ENCODE measurements around the gene TERB2. TPM values are rescaled to one million over a fixed set of nuclear protein-coding genes. Genes with fewer than 3 reads are reported as not detected.
"Not testable (repeated sequence)": the region's sequence is repeated elsewhere in the genome, so short reads cannot be mapped to it uniquely, and the experiment has no call there.

The TERB2 gene
- not detected in 2 replicates for total RNA-seq (2022)
- Bru-seq, nascent RNA = not detected
- BruChase-seq, experiment 1, labeled RNA remaining after a 2-hour chase = not detected
- not detected for BruChase-seq, experiment 2, labeled RNA remaining after a 6-hour chase
- long read RNA-seq = 0 reads

- CTCF ChIA-PET = no interaction called here
- Histone ChIP-seq H3K27me3 (replicated peaks; ENCODE audit: control insufficient read depth, insufficient read depth, low read length) (no peaks in the 10 kb centered on the region), H3K4me1 (no peaks in the 10 kb centered on the region), H3K36me3 (ENCODE audit: control insufficient read depth, insufficient read depth, low read length) (no peaks in the 10 kb centered on the region), H3K9me3 (no peaks in the 10 kb centered on the region), H3K4me3 (ENCODE audit: low read depth, low read length) (no peak within 1 kb of the TSS)
- no TSS peak for BruUV-seq (replicated peaks)
- Mint-ChIP-seq H3K27me3 (ENCODE audit: insufficient read depth, unreplicated experiment) (no peaks in the 10 kb centered on the region), H3K4me3 (ENCODE audit: unreplicated experiment) (no peak within 1 kb of the TSS), H3K27ac (ENCODE audit: unreplicated experiment) (no peak within 1 kb of the TSS), H3K36me3 (ENCODE audit: insufficient read depth, unreplicated experiment) (no peaks in the 10 kb centered on the region), H3K9me3 (ENCODE audit: unreplicated experiment) (no peaks in the 10 kb centered on the region), H3K4me1 (ENCODE audit: low read depth, unreplicated experiment) (no peaks in the 10 kb centered on the region)
- TF ChIP-seq CTCF (IDR thresholded peaks at IDR 0.05; ENCODE audit: insufficient read depth in 1 of 2, low read depth in 1 of 2, low read length in 1 of 2, severe bottlenecking in 1 of 2, unreplicated experiment in 1 of 2) = no peak
- POLR2A ChIA-PET = no interaction called here
- no peak for DNase-seq
- intact Hi-C loops (cut with micrococcal nuclease; ENCODE audit: unreplicated experiment) = no loop called here
Observed at GRCh38 chr15:44956388-44956787, at the start of gene TERB2. TERB2 (plus strand) TSS chr15:44956687; CDS start chr15:44956719, 32 bp downstream.

GRCh38 chr15:44909423-44909822, 47.1 kb upstream of the TERB2 start:
- H3K27ac Mint-ChIP-seq (ENCODE audit: unreplicated experiment) = no peak overlapping the region
- DNase-seq = no peak
- Histone ChIP-seq H3K4me3 (ENCODE audit: low read depth, low read length) (no peak overlapping the region), H3K27me3 (replicated peaks; ENCODE audit: control insufficient read depth, insufficient read depth, low read length) (no peaks in the 10 kb centered on the region), H3K9me3 (peaks cover 10% of the 10 kb centered on the region; the same call in 1 of the 2 replicates), H3K36me3 (ENCODE audit: control insufficient read depth, insufficient read depth, low read length) (no peaks in the 10 kb centered on the region), H3K4me1 (peaks cover 7% of the 10 kb centered on the region)
- TF ChIP-seq CTCF (IDR thresholded peaks at IDR 0.05; ENCODE audit: insufficient read depth in 1 of 2, low read depth in 1 of 2, low read length in 1 of 2, severe bottlenecking in 1 of 2, unreplicated experiment in 1 of 2) = no peak
- peaks cover 13% of the 10 kb centered on the region for H3K4me1 Mint-ChIP-seq (ENCODE audit: low read depth, unreplicated experiment)
- H3K27me3 Mint-ChIP-seq (ENCODE audit: insufficient read depth, unreplicated experiment) = no peaks in the 10 kb centered on the region
- H3K4me3 Mint-ChIP-seq (ENCODE audit: unreplicated experiment) = no peak overlapping the region
- H3K36me3 Mint-ChIP-seq (ENCODE audit: insufficient read depth, unreplicated experiment) = no peaks in the 10 kb centered on the region
- intact Hi-C loops (cut with micrococcal nuclease; ENCODE audit: unreplicated experiment) = no loop called here
- ChIA-PET CTCF (no interaction called here), POLR2A (no interaction called here)
- peaks cover 17% of the 10 kb centered on the region for H3K9me3 Mint-ChIP-seq (ENCODE audit: unreplicated experiment)
- no TSS peak for BruUV-seq (replicated peaks)

GRCh38 chr15:44910981-44911625, 45.4 kb upstream of the TERB2 start:
- BruUV-seq (replicated peaks) = no TSS peak
- Mint-ChIP-seq H3K4me3 (ENCODE audit: unreplicated experiment) (no peak overlapping the region), H3K27ac (ENCODE audit: unreplicated experiment) (no peak overlapping the region), H3K36me3 (ENCODE audit: insufficient read depth, unreplicated experiment) (no peaks in the 10 kb centered on the region), H3K4me1 (ENCODE audit: low read depth, unreplicated experiment) (peaks cover 7% of the 10 kb centered on the region), H3K9me3 (ENCODE audit: unreplicated experiment) (peaks cover 19% of the 10 kb centered on the region), H3K27me3 (ENCODE audit: insufficient read depth, unreplicated experiment) (no peaks in the 10 kb centered on the region)
- H3K27me3 ChIP-seq (replicated peaks; ENCODE audit: control insufficient read depth, insufficient read depth, low read length) = no peaks in the 10 kb centered on the region
- H3K9me3 ChIP-seq = peaks cover 10% of the 10 kb centered on the region; the same call in 1 of the 2 replicates
- H3K4me3 ChIP-seq (ENCODE audit: low read depth, low read length) = no peak overlapping the region
- intact Hi-C loops (cut with micrococcal nuclease; ENCODE audit: unreplicated experiment) = no loop called here
- ChIA-PET POLR2A (no interaction called here), CTCF (no interaction called here)
- TF ChIP-seq CTCF (IDR thresholded peaks at IDR 0.05; ENCODE audit: insufficient read depth in 1 of 2, low read depth in 1 of 2, low read length in 1 of 2, severe bottlenecking in 1 of 2, unreplicated experiment in 1 of 2) = no peak
- DNase-seq = no peak
- H3K36me3 ChIP-seq (ENCODE audit: control insufficient read depth, insufficient read depth, low read length) = no peaks in the 10 kb centered on the region
- H3K4me1 ChIP-seq = peaks cover 3% of the 10 kb centered on the region; the same call in 1 of the 2 replicates

- BruUV-seq (replicated peaks); H3K27ac Mint-ChIP-seq (ENCODE audit: unreplicated experiment); POLR2A ChIA-PET; H3K27me3 ChIP-seq (replicated peaks; ENCODE audit: control insufficient read depth, insufficient read depth, low read length); DNase-seq; H3K27me3 Mint-ChIP-seq (ENCODE audit: insufficient read depth, unreplicated experiment); H3K4me1 Mint-ChIP-seq (ENCODE audit: low read depth, unreplicated experiment); H3K4me3 ChIP-seq (ENCODE audit: low read depth, low read length); H3K4me1 ChIP-seq; H3K36me3 Mint-ChIP-seq (ENCODE audit: insufficient read depth, unreplicated experiment); H3K36me3 ChIP-seq (ENCODE audit: control insufficient read depth, insufficient read depth, low read length); H3K4me3 Mint-ChIP-seq (ENCODE audit: unreplicated experiment): not testable (repeated sequence)
- peaks cover 19% of the 10 kb centered on the region for H3K9me3 Mint-ChIP-seq (ENCODE audit: unreplicated experiment)
- CTCF ChIA-PET = interaction anchor here (1.5 kb wide), 1 partner anchor 59 kb away, joined by 6 read pairs; no protein-coding TSS in a partner anchor
- intact Hi-C loops (cut with micrococcal nuclease; ENCODE audit: unreplicated experiment) = loop anchor here (2.0 kb wide), 1 partner anchor 59 kb away; no protein-coding TSS in a partner anchor
- H3K9me3 ChIP-seq = peaks cover 10% of the 10 kb centered on the region; the same call in 1 of the 2 replicates
Observed at GRCh38 chr15:44912186-44912585, 44.3 kb upstream of the TERB2 start.

GRCh38 chr15:44912974-44913448, 43.5 kb upstream of the TERB2 start:
- H3K27me3 ChIP-seq (replicated peaks; ENCODE audit: control insufficient read depth, insufficient read depth, low read length); H3K36me3 Mint-ChIP-seq (ENCODE audit: insufficient read depth, unreplicated experiment); H3K4me1 ChIP-seq; H3K4me3 Mint-ChIP-seq (ENCODE audit: unreplicated experiment); H3K36me3 ChIP-seq (ENCODE audit: control insufficient read depth, insufficient read depth, low read length); H3K4me3 ChIP-seq (ENCODE audit: low read depth, low read length); H3K27ac Mint-ChIP-seq (ENCODE audit: unreplicated experiment); H3K27me3 Mint-ChIP-seq (ENCODE audit: insufficient read depth, unreplicated experiment); H3K4me1 Mint-ChIP-seq (ENCODE audit: low read depth, unreplicated experiment); BruUV-seq (replicated peaks): not testable (repeated sequence)
- DNase-seq = peak; percentile 75 to 80
- intact Hi-C loops (cut with micrococcal nuclease; ENCODE audit: unreplicated experiment) = loop anchor here (2.0 kb wide), 1 partner anchor 60 kb away; no protein-coding TSS in a partner anchor
- CTCF ChIA-PET = interaction anchor here (1.5 kb wide), 1 partner anchor 60 kb away, joined by 6 read pairs; no protein-coding TSS in a partner anchor
- H3K9me3 ChIP-seq = peaks cover 10% of the 10 kb centered on the region; the same call in 1 of the 2 replicates
- POLR2A ChIA-PET = interaction anchor here (0.6 to 1.0 kb wide), 2 partner anchors 114 to 184 kb away, joined by 3 read pairs; no protein-coding TSS in a partner anchor
- peaks cover 19% of the 10 kb centered on the region for H3K9me3 Mint-ChIP-seq (ENCODE audit: unreplicated experiment)
